K562 (cell line): ENCODE measurements around the gene ANKRD10. TPM values are rescaled to one million over a fixed set of nuclear protein-coding genes. Genes with fewer than 3 reads are reported as not detected.
A peak's percentile ranks its signal among the peaks of the same experiment; 100 is the strongest.

Experiments used
- CBX8 ChIP-seq: fragments of 200-600 bp; sonication (generic); IDR thresholded peaks from 2 replicates; pipeline ENCODE4 v1.6.1; 2012; ENCODE audit warnings: borderline replicate concordance, mixed run types, low read depth, mild to moderate bottlenecking, moderate library complexity, mixed read lengths, low read length, control low read depth, inconsistent platforms; ENCODE audit not compliant: poor library complexity, severe bottlenecking; ENCODE audit errors: extremely low read depth
- CC2D1A ChIP-seq: fragments of 450-650 bp; IDR thresholded peaks from 2 replicates; pipeline ENCODE4 v1.6.1; 2017; ENCODE audit warnings: mild to moderate bottlenecking
- COPS2 ChIP-seq: fragments of 450-650 bp; conservative IDR thresholded peaks from 2 replicates; pipeline ENCODE4 v1.6.1; 2016; ENCODE audit warnings: mild to moderate bottlenecking, moderate library complexity
- DACH1 ChIP-seq: fragments of 450-650 bp; IDR thresholded peaks from 2 replicates; pipeline ENCODE4 v1.6.1; 2018; ENCODE audit not compliant: partially characterized antibody
- FOXP1 ChIP-seq: sonication (generic); formaldehyde crosslinking; IDR thresholded peaks from 2 replicates; pipeline ENCODE4 v1.8.0; 2022; ENCODE audit warnings: mild to moderate bottlenecking, missing genetic modification reagents
- HOMEZ ChIP-seq: fragments of 250-450 bp; sonication (Bioruptor Pico); IDR thresholded peaks from 2 replicates; pipeline ENCODE4 v1.4.0; 2020; ENCODE audit warnings: mild to moderate bottlenecking, moderate library complexity
- KLF10 ChIP-seq: fragments of 250-450 bp; sonication (Bioruptor Pico); IDR thresholded peaks from 2 replicates; pipeline ENCODE4 v1.6.1; 2021; ENCODE audit warnings: matching md5 sums
- MED1 ChIP-seq: sonication (generic); formaldehyde crosslinking; IDR thresholded peaks from 2 replicates; pipeline ENCODE4 v1.8.1; 2023; ENCODE audit warnings: missing genetic modification reagents, borderline replicate concordance
- PHTF2 ChIP-seq: fragments of 250-450 bp; sonication (Bioruptor Pico); IDR thresholded peaks from 2 replicates; pipeline ENCODE4 v1.5.0; 2021; ENCODE audit warnings: mild to moderate bottlenecking
- PML ChIP-seq: IDR thresholded peaks from 2 replicates; pipeline ENCODE4 v1.6.1; 2012; ENCODE audit warnings: low read length, inconsistent platforms
- RAD21 ChIP-seq, 2 experiments: fragments of 250-450 bp in 1 of 2; fragments of 450-650 bp in 1 of 2; sonication (Bioruptor Pico) in 1 of 2; formaldehyde crosslinking in 1 of 2; IDR thresholded peaks in 1 of 2; conservative IDR thresholded peaks in 1 of 2; 2 replicates each; pipeline versions ENCODE4 v1.4.0 to v1.8.0; 2020 to 2022; ENCODE audit warnings: mild to moderate bottlenecking in 2 of 2, moderate library complexity in 1 of 2
- SMAD4 ChIP-seq: fragments of 250-450 bp; sonication (Bioruptor Pico); conservative IDR thresholded peaks from 2 replicates; pipeline ENCODE4 v1.8.0; 2021; ENCODE audit warnings: inconsistent platforms, mild to moderate bottlenecking, moderate library complexity
- SRSF1 ChIP-seq: fragments of 200-400 bp; formaldehyde crosslinking; IDR thresholded peaks from 2 replicates; pipeline ENCODE4 v1.6.1; 2017; ENCODE audit warnings: mild to moderate bottlenecking, low read depth, low read length, moderate library complexity
- ZNF239 ChIP-seq: fragments of 250-450 bp; sonication (Bioruptor Pico); IDR thresholded peaks from 2 replicates; pipeline ENCODE4 v1.4.0; 2020; ENCODE audit warnings: mild to moderate bottlenecking
- ZNF785 ChIP-seq: fragments of 250-450 bp; sonication (Bioruptor Pico); IDR thresholded peaks from 2 replicates; pipeline ENCODE4 v1.4.0; 2020; ENCODE audit warnings: mild to moderate bottlenecking
- ZSCAN32 ChIP-seq: fragments of 450-650 bp; formaldehyde crosslinking; IDR thresholded peaks from 2 replicates; pipeline ENCODE4 v1.4.0; 2020; ENCODE audit warnings: mild to moderate bottlenecking, moderate library complexity
- polyA plus RNA-seq, 8 experiments: library from polyadenylated mRNA; depleted of rRNA in 4 of 8; stranded (reverse) in 5 of 8; unstranded in 3 of 8; fragments of >200 nt; fragmentation: Nextera tagmentation in 2 of 8; fragmentation: Illumina TruSeq in 1 of 8; extraction: Ambion mirVana in 2 of 8; extraction: Trizol in 1 of 8; gene quantifications; 2 replicates each; pipeline versions ENCODE4 v1.2.1 to v1.2.3, GENCODE V29; 2011 to 2014; ENCODE audit warnings: inconsistent platforms in 1 of 8, missing spikeins in 1 of 8
- total RNA-seq, 7 experiments: library from RNA; depleted of rRNA in 6 of 7; stranded (reverse); fragments of >200 nt in 6 of 7; fragmentation: Illumina TruSeq in 2 of 7; extraction: Trizol in 2 of 7; gene quantifications; 2 replicates each; pipeline versions ENCODE4 v1.2.1 to v1.2.3, GENCODE V29; 2011 to 2021; ENCODE audit warnings: low replicate concordance in 1 of 7
- TF ChIP-seq, protein P1 (sequence below): IDR thresholded peaks from 2 replicates; pipeline ENCODE4 v1.6.1; 2014; ENCODE audit warnings: antibody characterized with exemption
- TF ChIP-seq, protein P2 (sequence below): fragments of 250-450 bp; sonication (Bioruptor Pico); IDR thresholded peaks from 2 replicates; pipeline ENCODE4 v1.8.0; 2022; ENCODE audit warnings: moderate library complexity, mild to moderate bottlenecking, inconsistent platforms
- TF ChIP-seq, protein P3 (sequence below): fragments of 250-450 bp; sonication (Bioruptor Pico); IDR thresholded peaks from 2 replicates; pipeline ENCODE4 v1.5.0; 2021; ENCODE audit warnings: mild to moderate bottlenecking, borderline replicate concordance

ANKRD10 gene
- total and polyA plus RNA-seq, 9 of the 15 experiments (the other 6 are each of a cell fraction or from before 2014, with no cell fraction given), result 21.7 to 183 (median 45.0) TPM

- TF ChIP-seq, protein P1, sequence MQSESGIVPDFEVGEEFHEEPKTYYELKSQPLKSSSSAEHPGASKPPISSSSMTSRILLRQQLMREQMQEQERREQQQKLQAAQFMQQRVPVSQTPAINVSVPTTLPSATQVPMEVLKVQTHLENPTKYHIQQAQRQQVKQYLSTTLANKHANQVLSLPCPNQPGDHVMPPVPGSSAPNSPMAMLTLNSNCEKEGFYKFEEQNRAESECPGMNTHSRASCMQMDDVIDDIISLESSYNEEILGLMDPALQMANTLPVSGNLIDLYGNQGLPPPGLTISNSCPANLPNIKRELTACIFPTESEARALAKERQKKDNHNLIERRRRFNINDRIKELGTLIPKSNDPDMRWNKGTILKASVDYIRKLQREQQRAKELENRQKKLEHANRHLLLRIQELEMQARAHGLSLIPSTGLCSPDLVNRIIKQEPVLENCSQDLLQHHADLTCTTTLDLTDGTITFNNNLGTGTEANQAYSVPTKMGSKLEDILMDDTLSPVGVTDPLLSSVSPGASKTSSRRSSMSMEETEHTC, result no peak
- TF ChIP-seq PHTF2 (CRISPR knock-in tag) (0 out of 2 replicates have a peak, but pooled peaks have one; percentile 69), PML (no peak), ZNF785 (CRISPR knock-in tag) (peak; percentile 78; the same call in 1 of the 2 replicates), COPS2 (no peak), KLF10 (CRISPR knock-in tag) (peak; percentile 74; the same call in 1 of the 2 replicates), SRSF1 (no peak), MED1 (CRISPR knock-in tag) (no peak), HOMEZ (peak; percentile 97), SMAD4 (CRISPR knock-in tag) (peak; percentile 99), ZSCAN32 (peak; percentile 77; the same call in 1 of the 2 replicates), CBX8 (no peak), DACH1 (no peak), FOXP1 (CRISPR knock-in tag) (no peak), RAD21 (CRISPR knock-in tag; conservative IDR thresholded peaks at IDR 0.05 in 1 of 2, IDR thresholded peaks at IDR 0.05 in 1 of 2) (no peak; a peak in 1 of 4 replicates), ZNF239 (CRISPR knock-in tag) (peak; percentile 87), CC2D1A (no peak)
- TF ChIP-seq, protein P2, sequence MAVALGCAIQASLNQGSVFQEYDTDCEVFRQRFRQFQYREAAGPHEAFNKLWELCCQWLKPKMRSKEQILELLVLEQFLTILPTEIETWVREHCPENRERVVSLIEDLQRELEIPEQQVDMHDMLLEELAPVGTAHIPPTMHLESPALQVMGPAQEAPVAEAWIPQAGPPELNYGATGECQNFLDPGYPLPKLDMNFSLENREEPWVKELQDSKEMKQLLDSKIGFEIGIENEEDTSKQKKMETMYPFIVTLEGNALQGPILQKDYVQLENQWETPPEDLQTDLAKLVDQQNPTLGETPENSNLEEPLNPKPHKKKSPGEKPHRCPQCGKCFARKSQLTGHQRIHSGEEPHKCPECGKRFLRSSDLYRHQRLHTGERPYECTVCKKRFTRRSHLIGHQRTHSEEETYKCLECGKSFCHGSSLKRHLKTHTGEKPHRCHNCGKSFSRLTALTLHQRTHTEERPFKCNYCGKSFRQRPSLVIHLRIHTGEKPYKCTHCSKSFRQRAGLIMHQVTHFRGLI, result peak; percentile 90
- TF ChIP-seq, protein P3, sequence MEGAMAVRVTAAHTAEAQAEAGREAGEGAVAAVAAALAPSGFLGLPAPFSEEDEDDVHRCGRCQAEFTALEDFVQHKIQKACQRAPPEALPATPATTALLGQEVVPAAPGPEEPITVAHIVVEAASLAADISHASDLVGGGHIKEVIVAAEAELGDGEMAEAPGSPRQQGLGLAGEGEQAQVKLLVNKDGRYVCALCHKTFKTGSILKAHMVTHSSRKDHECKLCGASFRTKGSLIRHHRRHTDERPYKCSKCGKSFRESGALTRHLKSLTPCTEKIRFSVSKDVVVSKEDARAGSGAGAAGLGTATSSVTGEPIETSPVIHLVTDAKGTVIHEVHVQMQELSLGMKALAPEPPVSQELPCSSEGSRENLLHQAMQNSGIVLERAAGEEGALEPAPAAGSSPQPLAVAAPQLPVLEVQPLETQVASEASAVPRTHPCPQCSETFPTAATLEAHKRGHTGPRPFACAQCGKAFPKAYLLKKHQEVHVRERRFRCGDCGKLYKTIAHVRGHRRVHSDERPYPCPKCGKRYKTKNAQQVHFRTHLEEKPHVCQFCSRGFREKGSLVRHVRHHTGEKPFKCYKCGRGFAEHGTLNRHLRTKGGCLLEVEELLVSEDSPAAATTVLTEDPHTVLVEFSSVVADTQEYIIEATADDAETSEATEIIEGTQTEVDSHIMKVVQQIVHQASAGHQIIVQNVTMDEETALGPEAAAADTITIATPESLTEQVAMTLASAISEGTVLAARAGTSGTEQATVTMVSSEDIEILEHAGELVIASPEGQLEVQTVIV (CRISPR knock-in tag), result peak; percentile 75; the same call in 1 of the 2 replicates
Measured at GRCh38 chr13:110963554-110963970, 48.7 kb upstream of the ANKRD10 start (continued).
